Epithelial cell of proximal tubule (primary cell): Measurements from ENCODE around the gene TCF25. TPM values are rescaled to one million over a fixed set of nuclear protein-coding genes. Genes with fewer than 3 reads are reported as not detected.
"Not testable (repeated sequence)": the region's sequence is repeated elsewhere in the genome, so short reads cannot be mapped to it uniquely, and the experiment has no call there.

Source experiments
- DNase-seq: peaks from one replicate; pipeline ENCODE4 v3.0.0-alpha.2; 2011; ENCODE audit warnings: low read depth
- H3K4me3 ChIP-seq: 2 replicates; pipeline ENCODE4 v1.5.1; 2011; ENCODE audit warnings: low read depth, mild to moderate bottlenecking, low read length
- CTCF ChIP-seq: conservative IDR thresholded peaks from 2 replicates; pipeline ENCODE4 v1.5.1; 2012; ENCODE audit warnings: low read depth, mild to moderate bottlenecking, low read length
- total RNA-seq: library from RNA; depleted of rRNA; stranded (reverse); fragments of >200 nt; gene quantifications from 2 replicates; pipeline ENCODE4 v1.2.3, GENCODE V29; 2015

The TCF25 gene
- total RNA-seq, 1 donor from 2014 or later, result 192 TPM

GRCh38 chr16:89829630-89830437 lies 43.6 kb upstream of the TCF25 start:
- no peak overlapping the region for H3K4me3 ChIP-seq
- TF ChIP-seq CTCF, result no peak
- DNase-seq, result no peak

- no peak for TF ChIP-seq CTCF
- no peak overlapping the region for H3K4me3 ChIP-seq
- DNase-seq, result no peak
These were observed 41.5 kb upstream of the TCF25 start for GRCh38 chr16:89831810-89832328.

GRCh38 chr16:89833664-89834363 lies 39.6 kb upstream of the TCF25 start:
- not testable (repeated sequence) for H3K4me3 ChIP-seq, DNase-seq

- not testable (repeated sequence) for H3K4me3 ChIP-seq, DNase-seq
These were observed 38.5 kb upstream of the TCF25 start for GRCh38 chr16:89834813-89835363.

- not testable (repeated sequence) for DNase-seq, H3K4me3 ChIP-seq
These were observed 36.9 kb upstream of the TCF25 start for GRCh38 chr16:89836484-89836883.

- no peak for TF ChIP-seq CTCF
- DNase-seq, result no peak
These were observed 36.3 kb upstream of the TCF25 start for GRCh38 chr16:89837014-89837546.

GRCh38 chr16:89841275-89841674 lies 32.1 kb upstream of the TCF25 start:
- TF ChIP-seq CTCF, result no peak
- H3K4me3 ChIP-seq, result no peak overlapping the region
- DNase-seq, result no peak

More at GRCh38 chr16:89837014-89837546, 36.3 kb upstream of the TCF25 start:
- H3K4me3 ChIP-seq, result no peak overlapping the region
